HCT116 (cell line): ENCODE results near the gene UBE2V1. TPM values are rescaled to one million over a fixed set of nuclear protein-coding genes. Genes with fewer than 3 reads are reported as not detected.

Experiments
- ATAC-seq: fragments of 200-7000 bp; cut with Tn5 transposase; 2 replicates; pipeline ENCODE4 v1.9.1; 2020; ENCODE audit warnings: mild to moderate bottlenecking, moderate library complexity
- BruUV-seq: library from RNA; stranded (reverse); fragments of 400-500 nt; replicated peaks from 2 replicates; lab custom pipeline; 2021; lab: Mats Ljungman, UMichigan
- CTCF ChIA-PET: fragments of 300-600 bp; sonication (Branson Sonifier 250); formaldehyde crosslinking; loops from one replicate; lab custom pipeline; 2021; ENCODE audit warnings: antibody characterized with exemption; lab: Charles Lee
- POLR2A ChIA-PET: fragments of 300-600, 350-600 bp; sonication (Branson Sonifier 250); formaldehyde crosslinking; loops from one replicate; lab custom pipeline; 2021; ENCODE audit warnings: antibody characterized with exemption; lab: Charles Lee
- RAD21 ChIA-PET, 2 experiments: fragments of 300-600 bp; sonication (Branson Sonifier 250); formaldehyde crosslinking; loops; one replicate each; lab custom pipeline; 2023; ENCODE audit warnings: low total read pairs in 2 of 2; ENCODE audit not compliant: uncharacterized antibody in 2 of 2, unreplicated experiment in 2 of 2, low non-redundant PET in 1 of 2; lab: Charles Lee
- DNase-seq: peaks from one replicate; pipeline ENCODE4 v3.0.0-alpha.2; 2010; ENCODE audit warnings: low read depth, low spot score
- H2AFZ ChIP-seq: fragments of 200-600 bp; shearing (Covaris generic), sonication (generic); 2 replicates; pipeline ENCODE4 v1.6.1; 2017; ENCODE audit warnings: low read depth, mixed run types, mixed read lengths, antibody characterized with exemption, low read length; ENCODE audit not compliant: poor library complexity, severe bottlenecking
- H3K27ac ChIP-seq: 2 replicates; pipeline ENCODE4 v1.5.1; 2012; ENCODE audit warnings: low read depth, low read length
- H3K27me3 ChIP-seq: fragments of 200-600 bp; sonication (generic); 2 replicates; pipeline ENCODE4 v1.6.1; 2016; ENCODE audit warnings: mixed run types, low read length, mixed read lengths; ENCODE audit not compliant: insufficient read depth
- H3K36me3 ChIP-seq, 2 experiments: fragments of 200-500 bp in 1 of 2; fragments of 200-600 bp in 1 of 2; sonication (Bioruptor generic) in 1 of 2; sonication (generic) in 1 of 2; 2 replicates each; pipeline versions ENCODE4 v1.5.1 to v1.6.1; 2014 to 2016; ENCODE audit warnings: low read length in 2 of 2, inconsistent platforms in 1 of 2, mixed read lengths in 1 of 2, mixed run types in 1 of 2; ENCODE audit not compliant: insufficient read depth in 2 of 2, control insufficient read depth in 1 of 2
- H3K4me1 ChIP-seq, 2 experiments: fragments of 200-600 bp in 1 of 2; sonication (generic) in 1 of 2; 2 replicates each; pipeline versions ENCODE4 v1.5.1 to v1.6.1; 2012 to 2017; ENCODE audit warnings: low read length in 2 of 2, inconsistent platforms in 1 of 2, mild to moderate bottlenecking in 1 of 2, mixed read lengths in 1 of 2, mixed run types in 1 of 2, moderate library complexity in 1 of 2; ENCODE audit not compliant: insufficient read depth in 2 of 2, control insufficient read depth in 1 of 2
- H3K4me2 ChIP-seq: fragments of 200-600 bp; sonication (generic); 2 replicates; pipeline ENCODE4 v1.6.1; 2017; ENCODE audit warnings: mixed run types, low read length, mixed read lengths
- H3K4me3 ChIP-seq, 2 experiments: fragments of 200-600 bp in 1 of 2; sonication (generic) in 1 of 2; replicated peaks in 1 of 2; 2 replicates each; pipeline ENCODE4 v1.5.1; 2011 to 2016; ENCODE audit warnings: low read length in 2 of 2, control low read depth in 1 of 2, low read depth in 1 of 2, mild to moderate bottlenecking in 1 of 2, mixed read lengths in 1 of 2, mixed run types in 1 of 2
- H3K79me2 ChIP-seq: fragments of 200-600 bp; sonication (generic); 2 replicates; pipeline ENCODE4 v1.6.1; 2017; ENCODE audit warnings: mild to moderate bottlenecking, mixed run types, low read length, moderate library complexity, mixed read lengths; ENCODE audit not compliant: insufficient read depth
- H3K9ac ChIP-seq: fragments of 200-600 bp; sonication (generic); 2 replicates; pipeline ENCODE4 v1.6.1; 2016; ENCODE audit warnings: low read length, mixed read lengths
- H3K9me2 ChIP-seq: fragments of 200-600 bp; sonication (generic), shearing (Covaris generic); 2 replicates; pipeline ENCODE4 v1.6.1; 2017; ENCODE audit warnings: mixed run types, mild to moderate bottlenecking, moderate library complexity; ENCODE audit not compliant: insufficient read depth
- H3K9me3 ChIP-seq, 2 experiments: fragments of 200-500 bp in 1 of 2; fragments of 200-600 bp in 1 of 2; sonication (Bioruptor generic) in 1 of 2; sonication (generic) in 1 of 2; 2 replicates each; pipeline ENCODE4 v1.6.1; 2014 to 2017; ENCODE audit warnings: low read length in 2 of 2, mixed read lengths in 2 of 2, inconsistent platforms in 1 of 2, low read depth in 1 of 2, mild to moderate bottlenecking in 1 of 2, mixed run types in 1 of 2, moderate library complexity in 1 of 2; ENCODE audit not compliant: control insufficient read depth in 1 of 2, insufficient read depth in 1 of 2
- H4K20me1 ChIP-seq: fragments of 200-600 bp; sonication (generic), shearing (Covaris generic); 2 replicates; pipeline ENCODE4 v1.6.1; 2017; ENCODE audit warnings: mixed run types, mild to moderate bottlenecking, moderate library complexity; ENCODE audit not compliant: insufficient read depth
- EGR1 ChIP-seq: IDR thresholded peaks from 2 replicates; pipeline ENCODE4 v1.6.1; 2012; ENCODE audit warnings: low read depth
- ELF1 ChIP-seq: IDR thresholded peaks from 2 replicates; pipeline ENCODE4 v1.6.1; 2012; ENCODE audit warnings: low read depth, borderline replicate concordance
- EZH2 ChIP-seq: fragments of 200-600 bp; sonication (generic); IDR thresholded peaks from 2 replicates; pipeline ENCODE4 v1.6.1; 2017; ENCODE audit warnings: antibody characterized with exemption, mixed run types
- EZH2phosphoT487 ChIP-seq: fragments of 200-600 bp; IDR thresholded peaks from 2 replicates; pipeline ENCODE4 v1.6.1; 2018; ENCODE audit warnings: antibody characterized with exemption, borderline replicate concordance
- POLR2A ChIP-seq: IDR thresholded peaks from 2 replicates; pipeline ENCODE4 v1.7.0; 2011; ENCODE audit warnings: borderline replicate concordance; ENCODE audit not compliant: insufficient read depth, insufficient read length; ENCODE audit errors: extremely low read depth
- RAD21 ChIP-seq: IDR thresholded peaks from 2 replicates; pipeline ENCODE4 v1.6.1; 2012; ENCODE audit warnings: low read depth, mild to moderate bottlenecking
- SIN3A ChIP-seq: IDR thresholded peaks from 2 replicates; pipeline ENCODE4 v1.6.1; 2012; ENCODE audit warnings: low read depth
- SP1 ChIP-seq: IDR thresholded peaks from 2 replicates; pipeline ENCODE4 v1.6.1; 2012; ENCODE audit warnings: low read depth
- SRF ChIP-seq: IDR thresholded peaks from 2 replicates; pipeline ENCODE4 v1.6.1; 2012; ENCODE audit warnings: low read depth
- TCF7L2 ChIP-seq: IDR thresholded peaks from 2 replicates; pipeline ENCODE4 v1.7.0; 2011; ENCODE audit warnings: borderline replicate concordance, inconsistent platforms; ENCODE audit not compliant: insufficient read depth, insufficient read length; ENCODE audit errors: extremely low read depth
- YY1 ChIP-seq: IDR thresholded peaks from 2 replicates; pipeline ENCODE4 v1.6.1; 2011; ENCODE audit warnings: low read length, low read depth, moderate library complexity, mild to moderate bottlenecking; ENCODE audit not compliant: insufficient replicate concordance; ENCODE audit errors: extremely low read depth
- ZFX ChIP-seq: fragments of 450-650 bp; IDR thresholded peaks from 2 replicates; pipeline ENCODE4 v1.6.1; 2017
- intact Hi-C: fragments of 100-400 bp; cut with micrococcal nuclease; formaldehyde crosslinking; loops from 2 replicates; pipeline ENCODE4 v1.10.0; 2022
- total RNA-seq: library from RNA; stranded (reverse); gene quantifications from one replicate; pipeline ENCODE4 v1.2.1, GENCODE V29; 2021; ENCODE audit not compliant: unreplicated experiment
- TF ChIP-seq, protein P1 (sequence below): IDR thresholded peaks from 2 replicates; pipeline ENCODE4 v1.6.1; 2012
- TF ChIP-seq, protein P2 (sequence below), 3 experiments: fragments of 200-600 bp in 1 of 3; sonication (generic) in 1 of 3; IDR thresholded peaks in 2 of 3; conservative IDR thresholded peaks in 1 of 3; 2 replicates each; pipeline ENCODE4 v1.5.1; 2012 to 2017; ENCODE audit warnings: low read depth in 2 of 3, low read length in 2 of 3, antibody characterized with exemption in 1 of 3, borderline replicate concordance in 1 of 3, control low read depth in 1 of 3, mild to moderate bottlenecking in 1 of 3, mixed read lengths in 1 of 3, mixed run types in 1 of 3, moderate library complexity in 1 of 3; ENCODE audit not compliant: insufficient read depth in 1 of 3

Gene UBE2V1
- total RNA-seq, 1 experiment from 2014 or later, result 114 TPM

DNA sequence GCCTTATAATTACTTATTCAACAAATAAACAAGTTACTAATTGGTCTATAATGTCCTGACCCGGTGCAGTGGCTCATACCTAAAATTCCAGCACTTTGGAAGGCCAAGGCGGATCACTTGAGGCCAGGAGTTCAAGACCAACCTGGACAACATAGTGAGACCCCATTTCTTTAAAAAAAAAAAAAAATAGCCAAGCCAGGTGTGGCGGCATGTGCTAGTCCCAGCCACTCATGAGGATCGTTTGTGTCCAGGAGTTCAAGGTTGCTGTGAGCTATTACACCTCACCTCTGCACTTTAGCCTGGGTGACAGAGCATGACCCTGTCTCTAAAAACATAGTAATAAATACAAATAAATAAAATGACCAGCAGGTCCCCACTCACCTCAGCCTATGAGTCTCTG is 9.8 kb upstream of the UBE2V1 start:
- H3K9me3 ChIP-seq, result no peaks in the 10 kb centered on the region
- H3K27me3 ChIP-seq, result no peaks in the 10 kb centered on the region
- intact Hi-C loops, result loop anchor here (5.0 kb wide), 1 partner anchor 340 kb away; no protein-coding TSS in a partner anchor
- ChIA-PET POLR2A (no interaction called here), CTCF (interaction anchor here (4.4 to 4.9 kb wide), 2 partner anchors 48 to 57 kb away, joined by 59 to 78 read pairs; no protein-coding TSS in a partner anchor), RAD21 (interaction anchor here (0.7 to 1.4 kb wide), 3 partner anchors 47 to 56 kb away, joined by 3 to 4 read pairs (median 3); no protein-coding TSS in a partner anchor)
- no peak overlapping the region for H3K27ac ChIP-seq
- TF ChIP-seq TCF7L2, result no peak
- TF ChIP-seq SP1, result no peak
- TF ChIP-seq YY1, result no peak
- TF ChIP-seq, protein P1, sequence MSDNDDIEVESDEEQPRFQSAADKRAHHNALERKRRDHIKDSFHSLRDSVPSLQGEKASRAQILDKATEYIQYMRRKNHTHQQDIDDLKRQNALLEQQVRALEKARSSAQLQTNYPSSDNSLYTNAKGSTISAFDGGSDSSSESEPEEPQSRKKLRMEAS, result no peak
- TF ChIP-seq, protein P2, sequence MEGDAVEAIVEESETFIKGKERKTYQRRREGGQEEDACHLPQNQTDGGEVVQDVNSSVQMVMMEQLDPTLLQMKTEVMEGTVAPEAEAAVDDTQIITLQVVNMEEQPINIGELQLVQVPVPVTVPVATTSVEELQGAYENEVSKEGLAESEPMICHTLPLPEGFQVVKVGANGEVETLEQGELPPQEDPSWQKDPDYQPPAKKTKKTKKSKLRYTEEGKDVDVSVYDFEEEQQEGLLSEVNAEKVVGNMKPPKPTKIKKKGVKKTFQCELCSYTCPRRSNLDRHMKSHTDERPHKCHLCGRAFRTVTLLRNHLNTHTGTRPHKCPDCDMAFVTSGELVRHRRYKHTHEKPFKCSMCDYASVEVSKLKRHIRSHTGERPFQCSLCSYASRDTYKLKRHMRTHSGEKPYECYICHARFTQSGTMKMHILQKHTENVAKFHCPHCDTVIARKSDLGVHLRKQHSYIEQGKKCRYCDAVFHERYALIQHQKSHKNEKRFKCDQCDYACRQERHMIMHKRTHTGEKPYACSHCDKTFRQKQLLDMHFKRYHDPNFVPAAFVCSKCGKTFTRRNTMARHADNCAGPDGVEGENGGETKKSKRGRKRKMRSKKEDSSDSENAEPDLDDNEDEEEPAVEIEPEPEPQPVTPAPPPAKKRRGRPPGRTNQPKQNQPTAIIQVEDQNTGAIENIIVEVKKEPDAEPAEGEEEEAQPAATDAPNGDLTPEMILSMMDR (IDR thresholded peaks at IDR 0.05 in 2 of 3, conservative IDR thresholded peaks at IDR 0.05 in 1 of 3; ENCODE audit: borderline replicate concordance in 1 of 3, insufficient read depth in 1 of 3, low read depth in 2 of 3, low read length in 2 of 3), result no peak
- TF ChIP-seq ELF1, result no peak
- no peak for TF ChIP-seq POLR2A
- TF ChIP-seq SRF, result no peak
- TF ChIP-seq EZH2, result no peak
- no peak for TF ChIP-seq SIN3A
- no peak for TF ChIP-seq ZFX
- TF ChIP-seq EZH2phosphoT487, result no peak
- no peak for TF ChIP-seq RAD21
- TF ChIP-seq EGR1, result no peak
- BruUV-seq, result no TSS peak
- peaks cover 16 to 24% of the 10 kb centered on the region in 2 experiments; a peak in 3 of 4 replicates for H3K36me3 ChIP-seq
- H4K20me1 ChIP-seq, result no peaks in the 10 kb centered on the region
- ATAC-seq (no peak), DNase-seq (no peak)
- no peaks in the 10 kb centered on the region for H3K9me2 ChIP-seq
- 0 out of 2 replicates have a peak, but pooled peaks cover 2% of the 10 kb centered on the region for H3K79me2 ChIP-seq
- no peak overlapping the region for H2AFZ ChIP-seq
- peaks cover 3 to 17% of the 10 kb centered on the region in 2 experiments for H3K4me1 ChIP-seq
- H3K4me2 ChIP-seq, result no peak overlapping the region
- H3K4me3 ChIP-seq, result no peak overlapping the region
- H3K9ac ChIP-seq, result no peak overlapping the region
